Breast epithelium (tissue), 4 donors: Measurements from ENCODE around the gene ZNF467. TPM values are rescaled to one million over a fixed set of nuclear protein-coding genes. Genes with fewer than 3 reads are reported as not detected.

ENCODE experiments used
- DNase-seq, 2 donors: peaks; one replicate each; pipeline ENCODE4 v3.0.0-alpha.2; 2019; ENCODE audit warnings: low spot score in 2 of 2
- H3K27ac ChIP-seq, 2 donors: fragments of 200-600 bp; sonication (generic) in 1 of 2; one replicate each; pipeline ENCODE4 v1.5.1; 2016 to 2019; ENCODE audit warnings: mild to moderate bottlenecking in 1 of 2
- H3K27me3 ChIP-seq, 2 donors: fragments of 200-600 bp; sonication (generic) in 1 of 2; one replicate each; pipeline versions ENCODE4 v1.5.1 to v1.6.0; 2017 to 2019; ENCODE audit warnings: control low read depth in 1 of 2, mild to moderate bottlenecking in 1 of 2
- H3K36me3 ChIP-seq: fragments of 200-600 bp; one replicate; pipeline ENCODE4 v1.5.1; 2019
- H3K4me1 ChIP-seq, 2 donors: fragments of 200-600 bp; sonication (generic); one replicate each; pipeline ENCODE4 v1.5.1; 2016 to 2019; ENCODE audit warnings: control low read depth in 1 of 2
- H3K4me3 ChIP-seq, 3 donors: fragments of 200-600 bp; sonication (generic); 1 replicate in 2 of 3; 2 replicates in 1 of 3; pipeline ENCODE4 v1.5.1; 2016 to 2019; ENCODE audit warnings: mild to moderate bottlenecking in 3 of 3, moderate library complexity in 2 of 3
- H3K9me3 ChIP-seq, 2 donors: fragments of 200-600 bp; sonication (generic) in 1 of 2; one replicate each; pipeline ENCODE4 v1.5.1; 2016 to 2019; ENCODE audit warnings: control low read depth in 1 of 2
- CTCF ChIP-seq, 3 donors: fragments of 450-650 bp; IDR thresholded peaks; one replicate each; pipeline ENCODE4 v1.5.1; 2016 to 2017; ENCODE audit warnings: antibody characterized with exemption in 3 of 3, mild to moderate bottlenecking in 3 of 3, moderate library complexity in 3 of 3
- POLR2A ChIP-seq: fragments of 450-650 bp; IDR thresholded peaks from one replicate; pipeline ENCODE4 v1.6.1; 2016; ENCODE audit warnings: antibody characterized with exemption, mild to moderate bottlenecking, moderate library complexity
- POLR2AphosphoS5 ChIP-seq, 3 donors: sonication (generic); formaldehyde crosslinking; IDR thresholded peaks; one replicate each; pipeline ENCODE4 v1.6.1; 2017; ENCODE audit warnings: antibody characterized with exemption in 3 of 3
- intact Hi-C: fragments of 100-400 bp; cut with DNase I; formaldehyde crosslinking; loops from one replicate; pipeline ENCODE4 v1.15.1; 2023; ENCODE audit warnings: low total_unique reads
- total RNA-seq, 3 donors: library from RNA; depleted of rRNA; stranded (reverse); fragments of >200 nt; gene quantifications; one replicate each; pipeline ENCODE4 v1.1.0, GENCODE V29; 2016

ZNF467 gene
- total RNA-seq, 3 donors from 2014 or later = 5.0 to 6.3 (median 5.9) TPM

DNA sequence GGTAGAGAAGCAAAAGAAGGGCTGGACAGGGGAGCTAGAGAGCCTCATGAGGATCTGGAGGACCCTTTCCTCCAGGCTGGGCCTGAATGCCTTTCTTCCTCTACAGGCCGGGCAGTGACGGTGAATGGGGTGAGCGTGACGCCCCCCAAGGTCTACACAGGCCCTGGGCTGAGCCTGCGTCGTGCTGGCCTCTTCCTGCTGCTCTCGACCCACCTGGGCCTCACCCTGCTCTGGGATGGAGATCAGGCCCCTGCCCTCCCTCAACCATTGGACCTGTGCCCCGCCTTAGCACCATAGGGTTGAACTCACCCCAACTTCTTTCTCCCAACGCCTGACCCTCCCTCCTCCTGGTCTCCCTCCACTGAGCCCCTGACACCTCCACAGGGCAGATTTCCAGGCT is 12.6 kb upstream of the ZNF467 start:
- H3K27me3 ChIP-seq = peaks cover 2 to 32% of the 10 kb centered on the region in 2 donors
- H3K9me3 ChIP-seq = no peaks in the 10 kb centered on the region
- H3K4me1 ChIP-seq = no peaks in the 10 kb centered on the region
- H3K27ac ChIP-seq = no peak overlapping the region
- intact Hi-C loops = no loop called here
- DNase-seq = no peak
- H3K36me3 ChIP-seq = no peaks in the 10 kb centered on the region
- H3K4me3 ChIP-seq = no peak overlapping the region
- no peak for TF ChIP-seq POLR2A
- TF ChIP-seq POLR2AphosphoS5 (IDR thresholded peaks at IDR 0.05) = no peak
- no peak for TF ChIP-seq CTCF (IDR thresholded peaks at IDR 0.05)

DNA sequence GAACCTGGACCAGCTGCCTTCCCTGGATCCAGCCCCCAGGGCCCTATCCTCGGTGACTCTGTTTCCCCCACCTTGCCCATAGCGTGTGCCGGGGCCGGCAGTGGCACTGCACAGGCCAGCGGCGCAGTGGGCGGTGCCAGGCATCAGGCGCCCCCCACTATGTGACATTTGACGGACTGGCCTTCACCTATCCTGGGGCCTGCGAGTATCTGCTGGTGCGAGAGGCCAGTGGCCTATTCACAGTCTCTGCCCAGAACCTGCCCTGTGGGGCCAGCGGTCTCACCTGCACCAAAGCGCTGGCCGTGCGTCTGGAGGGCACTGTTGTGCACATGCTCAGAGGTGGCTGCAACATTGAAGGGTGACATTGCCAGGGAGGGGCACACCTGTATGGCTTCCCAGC is 12.0 kb upstream of the ZNF467 start:
- intact Hi-C loops = no loop called here
- Histone ChIP-seq H3K4me1 (no peaks in the 10 kb centered on the region), H3K4me3 (no peak overlapping the region), H3K36me3 (no peaks in the 10 kb centered on the region), H3K27me3 (peaks cover under 1 to 26% of the 10 kb centered on the region in 2 donors), H3K27ac (no peak overlapping the region), H3K9me3 (no peaks in the 10 kb centered on the region)
- TF ChIP-seq CTCF (IDR thresholded peaks at IDR 0.05) (no peak), POLR2AphosphoS5 (IDR thresholded peaks at IDR 0.05) (no peak), POLR2A (no peak)
- no peak for DNase-seq

GRCh38 chr7:149784251-149784608 is 10.8 kb upstream of the ZNF467 start:
- Histone ChIP-seq H3K27me3 (peaks cover 0 to 14% of the 10 kb centered on the region in 2 donors), H3K27ac (no peak overlapping the region), H3K4me1 (no peaks in the 10 kb centered on the region), H3K4me3 (no peak overlapping the region), H3K9me3 (no peaks in the 10 kb centered on the region), H3K36me3 (no peaks in the 10 kb centered on the region)
- intact Hi-C loops = no loop called here
- DNase-seq = no peak
- no peak for TF ChIP-seq POLR2AphosphoS5 (IDR thresholded peaks at IDR 0.05)
- TF ChIP-seq CTCF (IDR thresholded peaks at IDR 0.05) = no peak
- TF ChIP-seq POLR2A = no peak

GRCh38 chr7:149783386-149784250 is 10.2 kb upstream of the ZNF467 start:
- Histone ChIP-seq H3K4me3 (peak overlapping the region in 1 of 3 donors; percentile 25), H3K36me3 (no peaks in the 10 kb centered on the region), H3K27ac (no peak overlapping the region), H3K4me1 (no peaks in the 10 kb centered on the region), H3K9me3 (no peaks in the 10 kb centered on the region), H3K27me3 (peaks cover 0 to 8% of the 10 kb centered on the region in 2 donors)
- DNase-seq = peak in 1 of 2 donors; percentile 24
- intact Hi-C loops = no loop called here
- TF ChIP-seq POLR2AphosphoS5 (IDR thresholded peaks at IDR 0.05) = no peak
- TF ChIP-seq CTCF (IDR thresholded peaks at IDR 0.05) = no peak
- TF ChIP-seq POLR2A = no peak

- Histone ChIP-seq H3K36me3 (no peaks in the 10 kb centered on the region), H3K27ac (no peak overlapping the region), H3K27me3 (peaks cover 0 to under 1% of the 10 kb centered on the region in 2 donors), H3K9me3 (no peaks in the 10 kb centered on the region), H3K4me3 (no peak overlapping the region), H3K4me1 (no peaks in the 10 kb centered on the region)
- DNase-seq = no peak
- intact Hi-C loops = no loop called here
- no peak for TF ChIP-seq POLR2A
- TF ChIP-seq POLR2AphosphoS5 (IDR thresholded peaks at IDR 0.05) = no peak
- no peak for TF ChIP-seq CTCF (IDR thresholded peaks at IDR 0.05)
Observed at GRCh38 chr7:149782682-149783345, 9.4 kb upstream of the ZNF467 start.
